Erythroblast (primary cell): ENCODE data around the gene GRM8.
"Not testable (repeated sequence)": the region's sequence is repeated elsewhere in the genome, so short reads cannot be mapped to it uniquely, and the experiment has no call there.

ENCODE experiments used
- DNase-seq, 2 experiments: peaks; one replicate each; lab custom pipeline; 2025; lab: John Stamatoyannopoulos, UW
- GATA1 ChIP-seq: IDR thresholded peaks from 2 replicates; pipeline ENCODE4 v1.6.1; 2011; ENCODE audit warnings: low read depth, mild to moderate bottlenecking, control low read depth, low read length, moderate library complexity
- POLR2A ChIP-seq: IDR thresholded peaks from 2 replicates; pipeline ENCODE4 v1.6.1; 2011; ENCODE audit warnings: mild to moderate bottlenecking, low read length

Gene GRM8

GRCh38 chr7:126856691-126857291, 395.9 kb downstream of the GRM8 start:
- DNase-seq = peak in 1 of 2 experiments; percentile 18
- TF ChIP-seq GATA1 = no peak
- no peak for TF ChIP-seq POLR2A

- no peak for TF ChIP-seq GATA1
- TF ChIP-seq POLR2A = no peak
- no peak for DNase-seq
Measured at GRCh38 chr7:126845331-126845730, 407.4 kb downstream of the GRM8 start.

GRCh38 chr7:126843883-126844282, 408.9 kb downstream of the GRM8 start:
- TF ChIP-seq GATA1 = no peak
- TF ChIP-seq POLR2A = no peak
- no peak for DNase-seq

- no peak for DNase-seq
- TF ChIP-seq GATA1 (no peak), POLR2A (no peak)
Measured at GRCh38 chr7:126843336-126843735, 409.4 kb downstream of the GRM8 start.

GRCh38 chr7:126842451-126842850, 410.3 kb downstream of the GRM8 start:
- no peak for DNase-seq
- no peak for TF ChIP-seq POLR2A
- TF ChIP-seq GATA1 = no peak

- no peak for DNase-seq
- TF ChIP-seq POLR2A (no peak), GATA1 (no peak)
Measured at GRCh38 chr7:126840869-126841268, 411.9 kb downstream of the GRM8 start.

GRCh38 chr7:126839624-126840023, 413.1 kb downstream of the GRM8 start:
- no peak for TF ChIP-seq GATA1
- no peak for TF ChIP-seq POLR2A
- DNase-seq = no peak

- DNase-seq = no peak
- no peak for TF ChIP-seq GATA1
- TF ChIP-seq POLR2A = no peak
Measured at GRCh38 chr7:126838194-126838593, 414.5 kb downstream of the GRM8 start.

GRCh38 chr7:126831241-126831640, 421.5 kb downstream of the GRM8 start:
- DNase-seq = not testable (repeated sequence)

GRCh38 chr7:126820925-126821324, 431.8 kb downstream of the GRM8 start:
- TF ChIP-seq GATA1 = no peak
- no peak for TF ChIP-seq POLR2A
- DNase-seq = no peak

GRCh38 chr7:126819197-126819484, 433.6 kb downstream of the GRM8 start:
- DNase-seq = no peak
- TF ChIP-seq POLR2A = no peak

GRCh38 chr7:126818393-126819196, 434.1 kb downstream of the GRM8 start:
- TF ChIP-seq GATA1 (no peak), POLR2A (no peak)
- DNase-seq = no peak

- no peak for DNase-seq
- TF ChIP-seq GATA1 = no peak
- TF ChIP-seq POLR2A = no peak
Measured at GRCh38 chr7:126809188-126809587, 443.6 kb downstream of the GRM8 start.

- DNase-seq = no peak
- no peak for TF ChIP-seq POLR2A
Measured at GRCh38 chr7:126806614-126807013, 446.1 kb downstream of the GRM8 start.

GRCh38 chr7:126805351-126805750, 447.4 kb downstream of the GRM8 start:
- no peak for DNase-seq
- TF ChIP-seq POLR2A = no peak
- no peak for TF ChIP-seq GATA1
